NCI-H2196 (cell line): ENCODE measurements around the gene ZNF17.
"Not testable (repeated sequence)": the region's sequence is repeated elsewhere in the genome, so short reads cannot be mapped to it uniquely, and the experiment has no call there.

ENCODE experiments used
- DNase-seq: peaks from one replicate; lab custom pipeline; 2025; ENCODE audit not compliant: unreplicated experiment; lab: John Stamatoyannopoulos, UW

The ZNF17 gene

DNA sequence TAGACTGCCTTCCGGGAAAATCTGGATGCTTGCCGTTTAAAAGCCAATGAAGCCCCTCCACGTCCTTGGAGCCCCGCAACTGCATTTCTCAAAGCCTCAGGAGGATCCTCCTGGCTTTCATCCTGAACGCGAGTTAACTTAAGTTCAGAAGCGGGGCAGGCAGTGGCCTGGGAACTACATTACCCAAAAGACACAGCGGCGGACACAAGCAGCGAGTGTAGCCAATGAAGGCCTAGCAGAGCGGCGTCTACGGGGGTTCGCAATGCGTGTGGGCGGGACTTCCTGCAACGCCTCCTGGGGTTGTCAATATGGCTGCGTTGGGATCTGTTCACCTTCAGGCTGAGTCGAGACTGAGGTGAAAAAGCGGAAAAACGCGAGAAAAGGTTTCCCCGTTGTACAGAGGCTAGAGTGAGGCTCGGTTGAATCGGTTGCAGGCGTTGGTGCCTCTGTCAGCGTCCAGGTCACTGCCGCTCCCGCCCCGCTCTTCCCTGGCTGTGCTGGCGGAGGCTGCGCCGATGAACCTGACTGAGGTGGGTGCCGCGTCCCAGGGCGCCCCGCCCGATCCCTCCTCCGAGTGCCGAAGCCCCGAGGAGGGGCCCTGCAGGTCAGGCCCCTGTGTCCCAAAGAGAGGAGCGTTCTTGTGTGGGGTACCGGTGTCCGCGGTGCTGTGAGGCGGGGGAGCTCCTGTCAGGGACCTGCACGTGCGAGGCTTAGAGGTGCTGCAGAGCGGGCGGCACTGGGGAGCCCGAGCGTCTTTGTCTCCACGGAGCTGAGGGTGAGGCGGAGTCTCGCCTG lies at the start of gene ZNF17:
TSS of gene ZNF17 (plus strand) at position 285 of the 795 bp plus-strand sequence. CDS start 2,455 bp downstream, outside the sequence.
- DNase-seq, result peak; percentile 91

DNA sequence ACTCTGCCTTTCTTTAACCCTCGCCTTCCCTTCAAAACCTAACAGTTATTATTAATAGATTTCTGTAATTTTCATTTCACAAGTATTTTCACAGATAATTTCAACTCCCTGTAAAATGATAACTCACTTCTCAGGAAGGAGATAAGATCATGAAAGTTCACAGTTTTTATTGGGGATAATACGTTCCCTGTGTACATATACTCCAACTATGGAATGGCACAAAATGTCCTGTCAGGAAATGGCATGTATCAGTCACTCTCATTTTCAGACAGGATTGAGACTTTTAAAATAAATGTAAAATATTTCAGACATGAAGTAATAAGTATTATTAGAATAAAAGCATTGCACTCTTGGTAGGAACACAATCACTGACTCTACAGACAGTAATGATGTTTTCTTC lies 48.5 kb upstream of the ZNF17 start:
- no peak for DNase-seq

DNA sequence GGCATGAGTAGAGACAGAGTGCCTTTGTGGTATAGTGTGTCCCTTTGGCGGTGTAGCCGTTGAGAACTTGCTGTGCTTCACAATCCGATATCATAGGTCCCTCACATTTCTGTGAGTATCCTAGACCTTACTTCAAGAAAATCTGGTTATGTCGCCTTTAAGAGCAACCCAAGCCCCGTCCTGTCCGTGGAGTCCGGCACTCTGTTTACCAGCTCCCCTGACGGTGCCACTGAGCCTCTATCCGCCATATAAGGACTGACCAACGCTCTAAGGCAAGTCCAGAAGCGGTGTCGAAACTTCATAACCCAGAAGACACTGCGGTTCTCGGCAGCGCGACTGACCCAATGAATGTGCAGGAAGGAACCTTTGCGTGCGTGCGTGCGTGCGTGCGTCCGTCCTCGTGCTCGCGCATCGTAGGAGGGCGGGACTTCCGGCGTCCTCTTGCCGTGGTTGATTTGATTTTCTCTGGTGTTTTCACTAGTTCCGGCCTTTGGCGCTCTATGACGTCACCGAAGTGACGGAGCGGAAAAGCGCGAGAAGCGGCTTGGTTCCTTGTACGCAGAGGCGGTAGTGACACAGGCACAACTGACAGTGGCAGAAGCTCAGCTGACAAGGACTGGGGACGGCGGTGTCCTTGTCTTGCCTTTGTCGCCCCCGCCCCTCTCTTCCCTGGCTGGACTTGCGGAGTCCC lies 47.8 kb upstream of the ZNF17 start, which contains the start of the genes TRAPPC2B and ZNF547:
TSS of gene TRAPPC2B (plus strand) at position 555 of the 691 bp plus-strand sequence. CDS start 1,283 bp downstream, outside the sequence.
TSS of gene ZNF547 (plus strand) at position 555 of the 691 bp plus-strand sequence. CDS start 5,005 bp downstream, outside the sequence.
- DNase-seq, result peak; percentile 98

DNA sequence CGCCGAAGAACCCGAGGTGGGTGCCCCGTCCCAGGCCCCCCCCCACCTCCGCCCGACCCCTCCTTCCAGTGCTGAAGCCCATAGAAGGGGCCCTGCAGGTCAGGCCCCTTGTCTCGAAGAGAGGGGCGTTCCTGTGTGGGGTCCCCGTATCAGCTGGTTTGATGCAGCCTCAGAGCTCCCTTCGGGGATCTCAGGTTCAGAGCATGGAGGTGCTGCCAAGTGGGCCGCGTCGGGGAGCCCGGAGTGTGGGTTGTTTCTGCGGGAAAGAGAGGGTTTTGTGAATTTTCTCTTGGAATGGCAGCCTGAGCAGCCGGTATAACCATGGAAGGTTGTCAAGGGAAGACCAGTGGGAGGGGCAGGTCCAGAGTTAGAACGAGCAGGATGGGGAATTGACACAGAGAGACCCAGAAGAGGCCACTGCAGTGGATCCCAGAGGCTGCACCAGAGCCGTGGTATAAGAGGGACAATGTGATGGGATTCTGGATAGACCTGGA lies 47.2 kb upstream of the ZNF17 start:
- no peak for DNase-seq

DNA sequence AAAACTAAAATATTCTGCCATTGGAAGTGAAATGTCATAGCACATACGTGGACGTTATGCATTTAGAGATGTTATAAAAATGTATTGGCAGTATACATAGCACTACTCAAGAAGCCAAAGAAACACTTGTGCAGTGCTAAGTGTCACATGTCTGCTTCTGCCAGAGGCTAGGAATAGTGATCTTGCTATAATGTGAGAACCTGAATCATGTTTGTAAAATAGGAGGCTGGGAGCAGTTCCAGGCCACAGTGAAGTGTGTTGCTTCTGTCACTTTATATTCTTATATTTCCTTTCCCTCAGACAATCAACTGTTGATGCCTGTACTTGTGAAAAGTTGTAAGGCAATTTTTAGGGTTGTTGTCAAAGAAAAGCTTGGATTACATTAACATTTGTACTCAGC lies 44.2 kb upstream of the ZNF17 start:
- DNase-seq, result no peak

DNA sequence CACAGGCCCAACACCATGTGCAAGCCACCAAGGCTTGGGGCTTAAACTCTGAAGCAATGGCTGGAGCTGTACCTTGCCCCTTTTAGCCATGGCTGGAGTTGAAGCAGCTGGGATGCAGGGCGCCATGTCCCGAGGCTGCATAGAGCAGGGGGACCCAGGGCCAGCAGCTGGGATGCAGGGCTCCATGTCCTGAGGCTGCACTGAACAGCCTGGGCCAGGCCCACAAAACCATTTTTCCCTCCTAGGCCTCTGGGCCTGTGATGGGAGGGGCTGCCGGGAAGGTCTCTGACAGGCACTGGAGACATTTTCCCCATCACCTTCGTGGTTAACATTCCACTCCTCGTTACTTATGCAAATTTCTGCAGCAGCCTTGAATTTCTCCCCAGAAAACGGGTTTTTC lies 36.8 kb upstream of the ZNF17 start:
- no peak for DNase-seq

DNA sequence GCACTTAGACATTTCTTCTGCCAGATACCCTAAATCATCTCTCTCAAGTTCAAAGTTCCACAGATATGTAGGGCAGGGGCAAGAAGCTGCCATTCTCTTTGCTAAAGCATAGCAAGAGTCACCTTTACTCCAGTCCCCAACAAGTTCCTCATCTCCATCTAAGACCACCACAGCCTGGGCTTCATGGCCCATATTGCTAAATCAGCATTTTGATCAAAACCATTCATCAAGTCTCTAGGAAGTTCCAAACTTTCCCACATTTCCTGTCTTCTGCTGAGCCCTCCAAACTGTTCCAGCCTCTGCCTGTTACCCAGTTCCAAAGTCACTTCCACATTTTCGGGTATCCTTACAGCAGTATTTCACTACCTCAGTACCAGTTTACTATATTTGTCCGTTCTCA lies 36.3 kb upstream of the ZNF17 start:
- not testable (repeated sequence) for DNase-seq

DNA sequence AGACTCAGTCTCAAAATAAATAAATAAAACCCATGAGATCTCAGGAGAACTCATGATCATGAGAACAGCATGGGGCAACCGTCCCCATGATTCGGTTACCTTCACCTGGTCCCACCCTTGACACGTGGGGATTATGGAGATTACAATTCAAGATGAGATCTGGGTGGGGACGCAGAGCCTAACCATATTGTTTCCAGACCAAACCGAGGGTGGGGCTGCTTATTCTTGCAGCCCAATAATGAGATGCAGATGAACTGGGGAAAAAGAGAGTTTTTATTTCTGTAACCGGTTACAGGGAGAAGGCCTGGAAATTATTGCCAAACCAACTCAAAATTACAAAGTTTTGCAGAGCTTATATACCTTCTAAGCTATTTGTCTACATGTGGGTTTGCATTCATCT lies 34.8 kb upstream of the ZNF17 start:
- no peak for DNase-seq

DNA sequence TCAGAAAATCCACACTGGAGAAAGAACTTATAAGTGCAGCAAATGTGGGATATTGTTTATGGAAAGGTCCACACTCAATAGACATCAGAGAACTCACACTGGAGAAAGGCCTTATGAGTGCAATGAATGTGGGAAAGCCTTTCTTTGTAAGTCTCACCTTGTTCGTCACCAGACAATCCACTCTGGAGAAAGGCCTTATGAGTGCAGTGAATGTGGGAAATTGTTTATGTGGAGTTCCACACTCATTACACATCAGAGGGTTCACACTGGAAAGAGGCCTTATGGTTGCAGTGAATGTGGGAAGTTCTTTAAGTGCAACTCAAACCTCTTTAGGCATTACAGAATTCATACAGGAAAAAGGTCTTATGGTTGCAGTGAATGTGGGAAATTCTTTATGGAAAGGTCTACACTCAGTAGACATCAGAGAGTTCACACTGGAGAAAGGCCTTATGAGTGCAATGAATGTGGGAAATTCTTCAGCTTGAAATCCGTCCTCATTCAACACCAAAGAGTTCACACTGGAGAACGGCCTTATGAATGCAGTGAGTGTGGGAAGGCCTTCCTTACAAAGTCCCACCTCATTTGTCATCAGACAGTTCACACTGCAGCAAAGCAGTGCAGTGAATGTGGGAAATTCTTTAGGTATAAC lies 33.3 kb upstream of the ZNF17 start:
- no peak for DNase-seq

DNA sequence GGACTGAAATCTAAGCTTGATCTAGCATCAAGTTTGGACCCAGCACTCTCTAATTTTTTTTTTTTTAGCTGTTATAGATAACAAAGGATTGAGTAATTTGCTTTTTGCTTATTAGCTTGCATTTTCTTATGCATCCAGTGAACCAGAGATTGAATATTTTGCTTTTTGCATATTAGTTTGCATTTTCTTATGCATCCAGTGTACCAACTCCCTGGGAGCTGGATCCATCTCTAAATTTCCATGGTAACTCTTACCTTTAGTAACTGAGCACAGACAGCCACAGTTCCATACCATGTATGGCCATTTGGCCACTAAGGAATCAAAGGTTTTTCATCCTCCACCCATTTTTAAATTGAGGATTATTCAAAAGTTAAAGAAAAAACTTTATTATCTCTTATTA lies 30.0 kb upstream of the ZNF17 start:
- DNase-seq, result no peak

DNA sequence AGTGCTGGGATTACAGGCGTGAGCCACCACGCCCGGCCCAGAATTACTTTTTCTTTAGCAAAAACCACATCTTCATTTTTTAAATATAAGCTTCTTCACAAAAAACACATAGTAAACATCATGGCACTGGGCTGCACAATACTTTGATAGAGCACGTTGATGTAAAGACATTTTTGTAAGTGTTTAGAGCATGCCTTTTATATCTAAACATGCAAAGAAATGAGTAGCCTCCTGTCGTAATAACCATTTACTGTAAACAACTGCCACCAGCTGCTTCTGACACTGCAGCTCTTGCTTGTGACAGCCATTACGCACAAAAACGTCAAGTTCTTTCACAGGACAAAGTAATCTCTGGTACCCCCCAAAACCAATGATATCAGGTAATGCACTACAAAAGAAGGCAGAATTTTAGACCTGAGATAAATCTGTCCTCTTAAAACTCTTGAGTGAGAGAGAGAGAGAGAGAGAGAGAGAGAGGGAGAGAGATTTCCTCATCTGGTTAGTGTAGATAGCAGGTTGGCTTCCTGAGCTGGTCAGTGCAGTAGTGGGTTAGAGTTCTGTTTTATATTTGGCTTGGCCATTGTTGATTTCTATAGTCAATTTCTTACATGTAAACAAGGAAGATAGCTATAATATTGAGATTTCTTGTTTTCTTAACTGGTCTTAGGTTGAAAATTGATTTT lies 28.0 kb upstream of the ZNF17 start:
- DNase-seq, result no peak

DNA sequence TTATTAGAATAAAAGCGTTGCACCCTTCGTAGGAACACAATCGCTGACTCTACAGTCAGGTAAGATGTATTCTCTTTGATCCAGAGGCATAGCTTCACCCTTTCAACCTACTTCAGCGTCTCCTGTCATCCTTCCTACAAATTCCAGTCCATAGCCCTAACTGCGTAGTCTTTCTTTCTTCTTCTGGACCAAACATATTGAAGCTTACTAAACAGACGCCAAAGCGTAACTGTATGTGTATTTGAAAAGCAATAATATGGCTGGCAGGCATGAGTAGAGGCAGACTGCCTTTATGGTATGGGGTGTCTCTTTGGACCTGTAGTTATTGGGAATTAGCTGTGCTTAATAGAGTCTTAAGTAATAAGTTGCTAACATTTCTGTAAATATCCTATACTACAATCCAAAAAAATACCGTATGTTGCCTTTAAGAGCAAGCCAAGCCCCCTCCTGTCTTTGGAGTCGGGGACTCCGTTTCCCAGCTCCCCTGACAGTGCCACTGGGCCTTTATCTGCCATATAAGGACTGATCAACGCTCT lies 21.7 kb upstream of the ZNF17 start:
- no peak for DNase-seq

DNA sequence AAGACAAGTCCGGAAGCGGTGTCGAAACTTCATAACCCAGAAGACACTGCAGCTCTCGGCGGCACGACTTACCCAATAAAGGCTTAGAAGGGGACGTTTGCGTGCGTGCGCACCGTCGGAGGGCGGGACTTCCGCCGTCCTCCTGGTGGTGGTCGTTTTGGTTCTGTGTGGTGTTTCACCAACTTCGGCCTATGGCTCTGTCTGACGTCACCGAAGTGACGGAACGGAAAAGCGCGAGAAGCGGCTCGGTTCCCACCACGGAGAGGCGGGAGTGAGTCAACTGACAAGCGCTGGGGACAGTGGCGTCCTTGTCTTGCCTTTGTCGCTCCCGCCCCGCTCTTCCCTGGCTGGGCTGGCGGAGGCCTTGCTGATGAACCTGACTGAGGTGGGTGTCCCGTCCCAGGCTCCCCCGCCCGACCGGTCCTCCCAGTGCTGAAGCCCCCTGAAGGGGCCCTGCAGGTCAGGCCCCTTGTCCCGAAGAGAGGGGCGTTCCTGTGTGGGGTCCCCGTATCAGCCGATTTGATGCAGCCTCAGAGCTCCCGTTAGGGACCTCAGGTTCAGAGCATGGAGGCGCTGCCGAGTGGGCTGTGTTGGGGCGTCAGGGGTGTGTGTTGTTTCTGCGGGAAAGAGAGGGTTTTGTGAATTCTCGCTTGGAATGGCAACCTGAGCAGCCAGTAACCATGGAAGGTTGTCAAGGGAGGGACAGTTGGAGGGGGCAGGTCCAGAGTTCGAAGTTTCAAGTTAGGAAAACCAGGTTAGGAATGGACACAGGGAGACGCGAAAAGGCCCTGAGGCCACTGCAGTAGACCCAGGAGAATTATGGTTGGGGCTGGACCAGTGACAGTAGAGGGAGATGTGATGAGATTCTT lies 21.0 kb upstream of the ZNF17 start, which contains the start of gene ZNF548:
TSS of gene ZNF548 (plus strand) at position 125 of the 869 bp plus-strand sequence. CDS start at position 371, 246 bp downstream.
- peak; percentile 96 for DNase-seq

DNA sequence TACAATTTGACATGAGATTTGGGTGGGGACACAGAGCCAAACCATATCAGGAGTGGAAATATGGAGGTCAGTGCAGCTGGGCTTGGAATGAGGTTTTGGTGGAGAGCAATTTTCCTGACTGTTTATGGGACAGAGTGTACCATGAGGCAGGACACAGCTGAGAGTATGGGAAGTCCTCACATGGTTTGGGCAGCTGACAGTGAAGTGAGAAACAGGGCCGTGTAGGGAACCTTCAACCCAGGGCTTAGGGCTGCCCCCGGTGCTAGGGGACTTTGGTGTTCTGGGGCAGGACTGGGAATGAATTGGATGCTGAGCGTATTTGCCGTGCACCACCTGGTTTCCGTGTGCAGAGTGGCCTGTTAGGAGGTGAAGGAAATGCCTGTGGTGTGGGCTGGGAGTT lies 15.3 kb upstream of the ZNF17 start:
- no peak for DNase-seq

DNA sequence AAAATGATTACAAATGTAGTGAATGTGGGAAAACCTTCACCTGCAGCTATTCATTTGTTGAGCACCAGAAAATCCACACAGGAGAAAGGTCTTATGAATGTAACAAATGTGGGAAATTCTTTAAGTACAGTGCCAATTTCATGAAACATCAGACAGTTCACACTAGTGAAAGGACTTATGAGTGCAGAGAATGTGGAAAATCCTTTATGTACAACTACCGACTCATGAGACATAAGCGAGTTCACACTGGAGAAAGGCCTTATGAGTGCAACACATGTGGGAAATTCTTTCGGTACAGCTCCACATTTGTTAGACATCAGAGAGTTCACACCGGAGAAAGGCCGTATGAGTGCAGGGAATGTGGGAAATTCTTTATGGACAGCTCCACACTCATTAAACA lies 12.1 kb upstream of the ZNF17 start:
- DNase-seq, result no peak

DNA sequence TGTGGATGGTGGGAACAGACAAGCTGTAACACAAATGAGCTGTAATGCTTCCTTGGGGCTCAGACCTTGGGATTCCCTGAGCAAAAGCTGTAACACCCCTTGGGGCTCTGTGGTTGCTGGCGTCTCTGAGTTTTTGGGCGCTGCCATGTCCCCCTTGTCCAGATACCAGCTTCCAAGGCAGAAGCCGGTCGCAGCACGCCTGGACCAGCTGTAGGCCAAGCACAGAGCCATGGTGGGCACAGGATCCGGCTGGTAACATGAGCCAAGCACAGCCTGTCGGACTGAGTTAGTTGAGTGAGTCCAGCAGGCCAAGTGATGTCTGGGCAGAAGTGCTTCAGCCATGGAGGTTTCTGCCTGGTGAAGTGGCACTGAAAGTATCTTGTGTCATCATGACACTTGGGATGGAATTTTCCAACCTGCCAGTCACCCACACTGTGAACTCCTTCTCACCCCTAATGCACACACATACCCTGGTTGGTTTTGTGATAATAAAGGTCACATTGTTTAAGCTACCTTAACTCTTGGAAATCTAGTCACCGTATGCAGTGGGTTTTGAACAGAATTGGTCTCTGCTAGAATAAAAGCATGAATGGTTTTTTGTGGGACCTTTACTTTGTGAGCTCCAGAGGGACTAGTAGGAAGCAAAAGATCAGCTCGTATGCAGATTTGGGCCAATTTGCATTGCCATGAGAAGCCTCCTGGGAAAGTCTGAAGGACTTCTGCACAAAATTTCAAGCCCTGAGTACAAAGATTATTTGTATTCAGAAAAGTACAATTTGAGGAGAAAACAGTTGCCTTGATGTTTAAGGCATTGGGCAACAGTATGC lies 7.0 kb upstream of the ZNF17 start:
- no peak for DNase-seq

DNA sequence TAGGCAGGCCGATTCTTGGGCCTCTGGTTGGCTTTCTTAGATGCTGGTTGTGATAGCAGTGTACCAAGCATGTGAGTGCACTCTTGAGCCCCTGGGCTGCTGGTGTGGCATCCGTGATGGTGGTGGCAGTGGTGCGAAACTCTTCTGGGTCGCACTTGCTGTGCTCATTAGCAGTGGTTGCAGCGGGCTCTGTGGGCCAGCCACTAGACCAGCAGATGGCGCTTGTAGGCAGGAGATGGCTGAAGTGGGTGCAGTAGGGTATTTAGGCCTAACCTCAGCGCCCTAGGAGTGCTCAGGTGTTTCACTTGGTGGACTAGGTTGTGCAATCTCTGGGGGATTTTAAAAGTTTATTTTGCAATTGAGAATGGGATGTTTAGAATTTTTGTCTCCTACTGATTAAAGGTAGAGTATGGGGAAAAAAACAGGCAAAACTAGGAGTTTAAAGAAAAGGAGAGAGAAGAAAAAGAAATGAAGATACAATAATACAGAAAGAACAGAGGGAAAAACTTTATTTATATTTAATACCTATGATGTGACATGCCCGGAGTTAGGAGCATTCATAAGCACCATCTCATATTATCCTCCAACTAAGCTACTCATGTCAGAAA lies 4.3 kb upstream of the ZNF17 start:
- DNase-seq, result peak; percentile 11

DNA sequence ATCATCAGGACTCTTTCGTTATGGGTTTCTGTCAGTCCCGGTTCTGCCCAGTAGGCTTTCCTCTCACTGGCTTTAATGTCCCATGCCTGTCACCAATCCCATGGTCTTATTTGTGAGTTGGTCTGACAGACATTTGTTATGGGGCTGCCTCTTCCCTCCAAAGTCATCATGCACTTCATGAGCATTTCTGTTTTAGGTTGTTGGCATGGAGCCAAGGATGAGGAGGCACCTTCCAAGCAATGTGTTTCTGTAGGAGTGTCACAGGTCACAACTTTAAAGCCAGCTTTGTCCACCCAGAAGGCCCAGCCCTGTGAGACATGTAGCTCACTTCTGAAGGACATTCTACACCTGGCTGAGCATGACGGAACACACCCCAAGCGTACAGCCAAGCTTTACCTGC lies 8.5 kb downstream of the ZNF17 start:
- DNase-seq, result no peak
